ENCODE measurements around the gene TBPL1.

DNA sequence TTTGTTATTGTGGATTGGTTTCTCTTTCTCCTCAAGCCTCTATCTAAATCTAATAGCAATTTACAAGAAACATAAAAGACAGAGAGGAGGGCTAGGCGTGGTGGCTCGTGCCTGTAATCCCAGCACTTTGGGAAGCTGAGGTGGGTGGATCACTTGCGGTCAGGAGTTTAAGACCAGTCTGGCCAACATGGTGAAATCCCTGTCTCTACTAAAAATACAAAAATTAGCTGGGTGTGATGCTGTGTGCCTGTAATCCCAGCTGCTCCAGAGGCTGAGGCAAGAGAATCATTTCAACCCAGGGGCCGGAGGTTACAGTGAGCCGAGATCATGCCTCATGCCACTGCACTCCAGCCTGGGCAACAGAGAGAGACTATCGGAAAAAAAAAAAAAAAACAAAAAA, 52.8 kb downstream of the TBPL1 start:
- no peak for TF ChIP-seq CTCF (IDR thresholded peaks at IDR 0.05)
- no peak for TF ChIP-seq POLR2AphosphoS5 (IDR thresholded peaks at IDR 0.05)
